RCC 7860 (cell line): ENCODE measurements around the gene VSTM2B.

Experiments used
- DNase-seq: peaks from one replicate; pipeline ENCODE4 v3.0.0-alpha.2; 2015; ENCODE audit warnings: low spot score
- FAIRE-seq: peaks from 2 replicates; lab custom pipeline; 2012; peaks lifted over from hg19 to GRCh38; lab: Jason Lieb, UNC

Gene VSTM2B

GRCh38 chr19:29587059-29587458 lies 61.3 kb downstream of the VSTM2B start:
- no peak for FAIRE-seq

GRCh38 chr19:29587518-29587986 lies 61.8 kb downstream of the VSTM2B start:
- peak; percentile 51 for DNase-seq
- FAIRE-seq: no peak

More at GRCh38 chr19:29587059-29587458, 61.3 kb downstream of the VSTM2B start:
- DNase-seq: no peak

- FAIRE-seq (no peak), DNase-seq (no peak)
Observed at GRCh38 chr19:29588095-29588494, 62.3 kb downstream of the VSTM2B start.

GRCh38 chr19:29590278-29590677 lies 64.5 kb downstream of the VSTM2B start:
- no peak for DNase-seq
- no peak for FAIRE-seq

GRCh38 chr19:29591670-29592069 lies 65.9 kb downstream of the VSTM2B start:
- FAIRE-seq (no peak), DNase-seq (no peak)

- no peak for DNase-seq
- FAIRE-seq: no peak
Observed at GRCh38 chr19:29593869-29594268, 68.1 kb downstream of the VSTM2B start.

- DNase-seq (no peak), FAIRE-seq (no peak)
Observed at GRCh38 chr19:29596080-29596727, 70.4 kb downstream of the VSTM2B start.

GRCh38 chr19:29596885-29597525 lies 71.2 kb downstream of the VSTM2B start:
- no peak for FAIRE-seq

GRCh38 chr19:29598036-29598435 lies 72.2 kb downstream of the VSTM2B start:
- no peak for FAIRE-seq
- no peak for DNase-seq

More at GRCh38 chr19:29596885-29597525, 71.2 kb downstream of the VSTM2B start:
- DNase-seq: peak; percentile 11

GRCh38 chr19:29598496-29598895 lies 72.7 kb downstream of the VSTM2B start:
- DNase-seq (no peak), FAIRE-seq (no peak)

- DNase-seq (no peak), FAIRE-seq (no peak)
Observed at GRCh38 chr19:29603308-29603707, 77.5 kb downstream of the VSTM2B start.

GRCh38 chr19:29605653-29606419 lies 80.0 kb downstream of the VSTM2B start, which contains the start of gene POP4:
TSS of gene POP4 (plus strand) at chr19:29606283. CDS start at chr19:29606319, 36 bp downstream.
- DNase-seq: peak; percentile 81
- peak; percentile 14 for FAIRE-seq

- DNase-seq: no peak
- no peak for FAIRE-seq
Observed at GRCh38 chr19:29606420-29606747, 80.6 kb downstream of the VSTM2B start.

GRCh38 chr19:29609636-29610035 lies 83.8 kb downstream of the VSTM2B start:
- no peak for FAIRE-seq
- DNase-seq: no peak

GRCh38 chr19:29610213-29610573 lies 84.4 kb downstream of the VSTM2B start:
- FAIRE-seq (no peak), DNase-seq (no peak)

- DNase-seq: peak; percentile 60
Observed at GRCh38 chr19:29610574-29611271, 84.9 kb downstream of the VSTM2B start.

GRCh38 chr19:29612121-29612520 lies 86.3 kb downstream of the VSTM2B start:
- DNase-seq (no peak), FAIRE-seq (no peak)

More at GRCh38 chr19:29610574-29611271, 84.9 kb downstream of the VSTM2B start:
- FAIRE-seq: no peak

GRCh38 chr19:29612801-29613595 lies 87.2 kb downstream of the VSTM2B start:
- no peak for DNase-seq
- FAIRE-seq: no peak

- no peak for DNase-seq
- no peak for FAIRE-seq
Observed at GRCh38 chr19:29614046-29614445, 88.3 kb downstream of the VSTM2B start.
